ENCODE data around the gene WDR77.

The WDR77 gene

GRCh38 chr1:111470596-111470995 lies 21.5 kb upstream of the WDR77 start:
- peak overlapping the region; percentile 82 for H3K4me2 ChIP-seq (ENCODE audit: low read depth, low read length, poor library complexity, severe bottlenecking)
- H2AFZ ChIP-seq (ENCODE audit: low read length) = peak overlapping the region; percentile 78

GRCh38 chr1:111469539-111469938 lies 20.5 kb upstream of the WDR77 start:
- Histone ChIP-seq H3K27me3 (ENCODE audit: insufficient read depth, low read length, poor library complexity, severe bottlenecking) (no peaks in the 10 kb centered on the region), H3K4me2 (ENCODE audit: low read depth, low read length, poor library complexity, severe bottlenecking) (no peak overlapping the region), H3K4me1 (ENCODE audit: insufficient read depth, low read length, poor library complexity, severe bottlenecking) (peaks cover 25% of the 10 kb centered on the region), H3K9me2 (replicated peaks; ENCODE audit: low read depth, low read length) (no peaks in the 10 kb centered on the region), H3K36me3 (ENCODE audit: insufficient read depth, low read length) (no peaks in the 10 kb centered on the region), H2AFZ (ENCODE audit: low read length) (no peak overlapping the region), H3K9me3 (ENCODE audit: insufficient read depth, low read depth, low read length) (no peaks in the 10 kb centered on the region), H3K79me2 (ENCODE audit: insufficient read depth, low read length) (no peaks in the 10 kb centered on the region), H3K4me3 (ENCODE audit: low read length, poor library complexity, severe bottlenecking) (no peak overlapping the region), H4K20me1 (ENCODE audit: insufficient read depth, low read length, poor library complexity, severe bottlenecking) (no peaks in the 10 kb centered on the region), H3K9ac (ENCODE audit: low read depth, low read length, poor library complexity, severe bottlenecking) (no peak overlapping the region), H3F3A (ENCODE audit: low read depth) (peaks cover 8% of the 10 kb centered on the region; the same call in 1 of the 2 replicates)
- TF ChIP-seq CTCF (conservative IDR thresholded peaks at IDR 0.05; ENCODE audit: low read length) (no peak), EZH2phosphoT487 (IDR thresholded peaks at IDR 0.05; ENCODE audit: borderline replicate concordance) (no peak)

More at GRCh38 chr1:111470596-111470995, 21.5 kb upstream of the WDR77 start:
- Histone ChIP-seq H4K20me1 (ENCODE audit: insufficient read depth, low read length, poor library complexity, severe bottlenecking) (no peaks in the 10 kb centered on the region), H3K9me3 (ENCODE audit: insufficient read depth, low read depth, low read length) (no peaks in the 10 kb centered on the region), H3K4me1 (ENCODE audit: insufficient read depth, low read length, poor library complexity, severe bottlenecking) (peaks cover 29% of the 10 kb centered on the region), H3K36me3 (ENCODE audit: insufficient read depth, low read length) (no peaks in the 10 kb centered on the region), H3K9me2 (replicated peaks; ENCODE audit: low read depth, low read length) (no peaks in the 10 kb centered on the region), H3F3A (ENCODE audit: low read depth) (peaks cover 8% of the 10 kb centered on the region; the same call in 1 of the 2 replicates), H3K27me3 (ENCODE audit: insufficient read depth, low read length, poor library complexity, severe bottlenecking) (no peaks in the 10 kb centered on the region), H3K4me3 (ENCODE audit: low read length, poor library complexity, severe bottlenecking) (peak overlapping the region; percentile 63), H3K79me2 (ENCODE audit: insufficient read depth, low read length) (no peaks in the 10 kb centered on the region), H3K9ac (ENCODE audit: low read depth, low read length, poor library complexity, severe bottlenecking) (peak overlapping the region; percentile 58)
- TF ChIP-seq CTCF (conservative IDR thresholded peaks at IDR 0.05; ENCODE audit: low read length) (no peak), EZH2phosphoT487 (IDR thresholded peaks at IDR 0.05; ENCODE audit: borderline replicate concordance) (no peak)

GRCh38 chr1:111468717-111469100 lies 19.7 kb upstream of the WDR77 start:
- no peaks in the 10 kb centered on the region for H3K36me3 ChIP-seq (ENCODE audit: insufficient read depth, low read length)
- no peaks in the 10 kb centered on the region for H3K79me2 ChIP-seq (ENCODE audit: insufficient read depth, low read length)
- H3K9me2 ChIP-seq (replicated peaks; ENCODE audit: low read depth, low read length) = no peaks in the 10 kb centered on the region
- peaks cover 25% of the 10 kb centered on the region for H3K4me1 ChIP-seq (ENCODE audit: insufficient read depth, low read length, poor library complexity, severe bottlenecking)
- H3K4me3 ChIP-seq (ENCODE audit: low read length, poor library complexity, severe bottlenecking) = no peak overlapping the region
- H2AFZ ChIP-seq (ENCODE audit: low read length) = no peak overlapping the region
- H3K9ac ChIP-seq (ENCODE audit: low read depth, low read length, poor library complexity, severe bottlenecking) = no peak overlapping the region
- H4K20me1 ChIP-seq (ENCODE audit: insufficient read depth, low read length, poor library complexity, severe bottlenecking) = no peaks in the 10 kb centered on the region
- no peaks in the 10 kb centered on the region for H3K9me3 ChIP-seq (ENCODE audit: insufficient read depth, low read depth, low read length)
- no peak for TF ChIP-seq EZH2phosphoT487 (IDR thresholded peaks at IDR 0.05; ENCODE audit: borderline replicate concordance)
- 0 out of 2 replicates have a peak, but pooled peaks have one; percentile 14 for TF ChIP-seq CTCF (conservative IDR thresholded peaks at IDR 0.05; ENCODE audit: low read length)
- H3F3A ChIP-seq (ENCODE audit: low read depth) = peaks cover 5% of the 10 kb centered on the region; the same call in 1 of the 2 replicates
- H3K27me3 ChIP-seq (ENCODE audit: insufficient read depth, low read length, poor library complexity, severe bottlenecking) = no peaks in the 10 kb centered on the region
- H3K4me2 ChIP-seq (ENCODE audit: low read depth, low read length, poor library complexity, severe bottlenecking) = no peak overlapping the region
